Medulla oblongata (tissue), 1 donor: Measurements from ENCODE around the gene RPS15.
"Not testable (repeated sequence)": the region's sequence is repeated elsewhere in the genome, so short reads cannot be mapped to it uniquely, and the experiment has no call there.

Experiments
- DNase-seq: peaks from one replicate; pipeline ENCODE4 v3.0.0-alpha.2; 2015; ENCODE audit errors: extremely low spot score

Gene RPS15

GRCh38 chr19:1469255-1470054 lies 31.3 kb downstream of the RPS15 start:
- DNase-seq = no peak

GRCh38 chr19:1470055-1470304 lies 31.8 kb downstream of the RPS15 start:
- no peak for DNase-seq

- no peak for DNase-seq
Observed at GRCh38 chr19:1470305-1471009, 32.3 kb downstream of the RPS15 start.

DNA sequence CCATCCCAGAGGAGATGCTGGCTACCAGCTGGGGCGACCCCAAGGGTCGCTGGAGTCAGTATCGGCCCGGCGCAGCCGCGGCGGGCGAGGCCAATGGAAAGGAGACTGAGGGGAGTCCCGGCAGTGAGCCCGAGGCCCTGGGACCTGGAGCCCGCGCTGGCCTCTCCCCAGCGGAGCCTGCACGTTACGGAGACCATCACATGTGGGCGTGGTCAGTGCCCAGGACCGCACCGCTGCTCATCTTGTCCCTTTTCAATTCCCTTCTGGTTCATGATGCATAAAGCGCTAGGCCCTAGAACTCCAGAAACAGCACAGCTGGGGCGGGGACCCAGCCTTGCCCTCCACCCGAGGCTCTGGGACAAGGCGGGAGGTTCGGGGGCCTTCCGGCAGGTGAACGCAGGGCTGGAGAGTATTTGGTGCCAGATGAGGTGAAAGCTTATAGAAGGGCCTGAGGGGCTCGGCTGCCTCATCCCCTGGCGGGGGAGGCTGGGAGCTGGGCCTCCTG lies 32.9 kb downstream of the RPS15 start:
- DNase-seq = no peak

DNA sequence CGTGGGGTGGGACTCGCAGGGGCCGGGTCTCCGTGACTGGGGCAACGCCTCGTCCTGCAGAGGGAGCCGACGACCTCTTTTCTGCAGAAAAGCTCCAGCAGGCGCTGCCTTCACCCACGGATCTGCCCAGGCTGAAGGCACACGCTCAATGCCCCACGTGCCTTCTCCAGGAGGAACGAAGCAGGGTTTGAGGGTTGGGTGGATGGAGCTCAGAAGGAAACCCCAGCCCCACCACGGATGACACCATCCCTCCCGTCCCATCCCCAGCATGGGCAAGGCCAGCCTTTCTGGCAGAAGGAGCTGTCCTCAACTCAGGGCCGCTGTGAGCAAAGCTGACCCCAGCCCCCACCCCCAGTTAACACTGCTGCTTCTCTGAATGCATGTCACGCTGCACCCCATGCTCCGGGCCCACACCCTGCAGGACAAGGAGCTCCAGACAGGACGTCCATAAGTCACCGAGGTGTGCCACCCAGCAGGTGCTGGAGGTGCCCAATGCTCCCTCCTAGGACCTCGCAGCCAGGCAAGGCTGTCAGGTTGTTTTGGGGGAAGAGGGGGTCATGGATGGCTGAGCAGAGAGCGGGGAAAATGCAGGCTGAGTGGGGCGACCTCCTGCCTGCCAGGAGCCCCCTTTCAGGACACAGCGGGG lies 33.4 kb downstream of the RPS15 start:
- peak; percentile 63 for DNase-seq

GRCh38 chr19:1472231-1473084 lies 34.3 kb downstream of the RPS15 start:
- no peak for DNase-seq

GRCh38 chr19:1473085-1473851 lies 35.1 kb downstream of the RPS15 start:
- no peak for DNase-seq

DNA sequence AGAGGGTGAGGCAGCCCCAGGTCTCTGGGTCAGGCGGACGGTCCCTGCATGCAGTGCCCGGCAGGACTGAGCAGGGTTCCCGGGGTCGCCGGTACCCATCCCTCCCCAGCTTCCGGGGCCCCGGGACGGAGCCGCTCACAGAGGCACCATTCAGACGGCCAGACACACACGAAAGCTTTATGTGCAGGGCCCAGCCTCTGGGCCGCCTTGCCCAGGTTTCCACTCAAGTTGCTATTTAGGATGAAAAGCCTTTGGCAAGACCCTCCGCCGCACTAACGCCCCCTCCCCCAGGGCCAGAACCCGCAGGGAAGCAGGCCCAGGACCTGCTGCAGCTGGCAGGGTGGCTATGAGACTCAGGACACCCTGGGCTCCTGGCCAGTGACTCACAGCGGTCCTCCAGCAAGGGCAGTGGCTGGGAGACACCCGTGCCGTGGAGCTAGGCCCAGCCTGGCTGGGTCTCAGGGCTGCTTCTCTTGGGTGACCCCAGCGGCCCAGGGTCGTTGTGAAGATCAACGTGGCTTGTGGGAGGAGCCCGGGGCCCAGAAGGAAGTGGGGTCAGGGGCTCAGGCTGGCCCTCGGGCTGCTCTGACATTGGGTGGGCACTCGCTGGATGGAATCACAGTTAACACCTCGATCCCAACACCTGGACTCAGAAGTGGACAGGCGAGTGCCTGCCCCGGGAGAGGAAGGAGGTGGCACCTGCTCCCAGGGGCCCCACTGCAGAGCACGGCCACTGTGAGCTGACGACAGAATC lies 36.0 kb downstream of the RPS15 start:
- peak; percentile 84 for DNase-seq

DNA sequence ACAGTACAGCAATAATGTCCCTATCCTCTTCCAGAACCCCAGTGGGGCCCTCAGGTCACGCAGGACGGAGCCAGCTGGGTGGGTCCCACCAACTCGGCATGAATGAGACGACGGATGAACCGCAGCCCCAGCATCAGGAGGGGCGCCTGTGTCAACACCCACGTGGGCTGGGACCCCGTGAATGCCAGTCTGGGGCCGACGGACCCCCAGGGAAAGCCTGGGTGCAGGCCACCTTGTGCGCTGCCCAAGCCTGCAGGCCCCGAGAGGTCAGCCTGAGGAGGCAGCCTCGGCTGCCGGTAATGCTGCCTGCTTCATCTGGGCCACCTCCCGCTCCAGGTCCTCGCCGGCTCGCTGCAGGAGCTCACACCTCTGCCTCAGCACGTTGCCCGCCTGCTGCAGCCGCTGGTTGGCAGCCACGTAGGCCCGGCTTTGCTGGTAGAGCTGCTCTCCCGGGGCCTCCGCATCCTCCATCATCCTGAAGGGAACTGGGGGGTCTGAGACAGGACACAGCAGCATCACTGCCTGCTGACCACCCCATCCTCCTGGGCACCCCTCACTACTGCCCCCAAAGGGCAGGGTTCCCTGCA lies 36.7 kb downstream of the RPS15 start:
- no peak for DNase-seq

GRCh38 chr19:1475751-1476437 lies 37.7 kb downstream of the RPS15 start:
- DNase-seq = no peak

DNA sequence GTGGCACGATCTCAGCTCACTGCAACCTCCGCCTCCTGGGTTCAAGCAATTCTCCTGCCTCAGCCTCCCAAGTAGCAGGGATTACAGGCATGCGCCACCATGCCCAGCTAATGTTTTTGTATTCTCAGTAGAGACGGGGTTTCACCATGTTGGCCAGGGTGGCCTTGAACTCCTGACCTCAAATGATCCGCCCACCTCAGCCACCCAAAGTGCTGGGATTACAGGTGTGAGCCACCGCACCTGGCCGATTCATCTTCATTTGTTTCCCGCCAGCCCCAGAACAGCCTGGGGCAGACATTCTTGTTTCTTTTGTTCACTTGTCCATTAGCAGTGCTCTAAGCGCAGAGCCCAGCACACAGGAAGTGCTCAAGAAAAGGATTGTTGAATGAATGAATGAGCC lies 38.9 kb downstream of the RPS15 start:
- DNase-seq = not testable (repeated sequence)

- DNase-seq = peak; percentile 96
Observed at GRCh38 chr19:1478934-1479707, 40.9 kb downstream of the RPS15 start, which contains the start of gene C19orf25. C19orf25 (minus strand) TSS chr19:1479215; CDS start chr19:1478903, 312 bp downstream.

DNA sequence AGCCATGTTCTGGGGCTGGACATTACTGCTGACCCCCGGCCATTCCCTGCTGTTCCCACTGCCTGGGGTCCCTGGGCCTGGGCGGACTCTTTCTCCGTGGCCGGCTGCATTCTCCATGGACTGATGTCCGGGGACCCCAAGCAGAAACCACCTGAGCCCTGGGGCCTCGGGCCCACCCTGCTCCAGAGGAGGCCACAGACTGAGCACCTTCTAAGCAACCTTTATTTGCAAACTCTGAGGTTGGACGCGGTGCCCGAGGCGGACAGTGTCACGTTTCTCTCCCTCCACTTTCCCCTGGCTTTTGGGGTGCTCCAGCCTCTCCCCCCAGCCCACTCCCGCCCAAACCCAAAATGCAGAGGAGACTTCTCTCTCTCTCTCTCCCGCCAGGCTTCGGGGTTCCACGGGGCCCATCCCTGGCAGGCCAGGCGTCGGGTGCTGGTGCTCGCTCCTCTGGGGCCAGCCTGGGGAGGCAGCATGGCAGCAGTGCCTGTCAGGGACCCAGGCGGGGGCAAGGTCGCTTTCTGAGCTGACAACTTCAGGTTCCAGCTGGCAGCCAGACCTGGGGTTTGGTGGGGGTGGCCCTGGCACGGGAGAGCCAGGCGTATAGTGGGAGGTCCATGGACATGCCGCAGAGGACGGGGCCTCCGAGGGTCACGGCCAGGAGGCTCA lies 43.2 kb downstream of the RPS15 start:
- no peak for DNase-seq

GRCh38 chr19:1481893-1482360 lies 43.7 kb downstream of the RPS15 start:
- DNase-seq = no peak

GRCh38 chr19:1482361-1483130 lies 44.4 kb downstream of the RPS15 start:
- DNase-seq = no peak

GRCh38 chr19:1483131-1483978 lies 45.2 kb downstream of the RPS15 start:
- no peak for DNase-seq
